ENCODE measurements around the gene NUP62. TPM values are rescaled to one million over a fixed set of nuclear protein-coding genes. Genes with fewer than 3 reads are reported as not detected.

NUP62 gene
- total RNA-seq, 1 donor from 2014 or later: 126 TPM

DNA sequence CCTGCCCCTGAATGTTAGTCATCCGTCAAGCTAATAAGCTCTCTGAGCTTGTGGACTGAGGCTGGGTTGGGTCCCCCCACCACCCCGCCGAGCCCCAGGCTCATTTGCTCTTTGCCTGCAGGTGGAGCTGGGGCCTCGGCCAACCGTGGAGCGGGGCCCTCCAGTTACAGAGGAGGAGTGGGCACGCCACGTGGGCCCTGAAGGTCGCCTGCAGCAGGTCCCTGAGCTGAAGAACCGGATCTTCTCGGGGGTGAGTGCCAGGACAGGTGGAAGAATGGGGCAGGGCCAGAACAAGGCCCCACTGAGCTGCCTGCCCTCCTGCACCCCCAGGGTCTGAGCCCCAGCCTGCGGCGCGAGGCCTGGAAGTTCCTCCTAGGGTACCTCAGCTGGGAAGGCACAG is 46.7 kb downstream of the NUP62 start:
- intact Hi-C loops (cut with micrococcal nuclease): no loop called here

DNA sequence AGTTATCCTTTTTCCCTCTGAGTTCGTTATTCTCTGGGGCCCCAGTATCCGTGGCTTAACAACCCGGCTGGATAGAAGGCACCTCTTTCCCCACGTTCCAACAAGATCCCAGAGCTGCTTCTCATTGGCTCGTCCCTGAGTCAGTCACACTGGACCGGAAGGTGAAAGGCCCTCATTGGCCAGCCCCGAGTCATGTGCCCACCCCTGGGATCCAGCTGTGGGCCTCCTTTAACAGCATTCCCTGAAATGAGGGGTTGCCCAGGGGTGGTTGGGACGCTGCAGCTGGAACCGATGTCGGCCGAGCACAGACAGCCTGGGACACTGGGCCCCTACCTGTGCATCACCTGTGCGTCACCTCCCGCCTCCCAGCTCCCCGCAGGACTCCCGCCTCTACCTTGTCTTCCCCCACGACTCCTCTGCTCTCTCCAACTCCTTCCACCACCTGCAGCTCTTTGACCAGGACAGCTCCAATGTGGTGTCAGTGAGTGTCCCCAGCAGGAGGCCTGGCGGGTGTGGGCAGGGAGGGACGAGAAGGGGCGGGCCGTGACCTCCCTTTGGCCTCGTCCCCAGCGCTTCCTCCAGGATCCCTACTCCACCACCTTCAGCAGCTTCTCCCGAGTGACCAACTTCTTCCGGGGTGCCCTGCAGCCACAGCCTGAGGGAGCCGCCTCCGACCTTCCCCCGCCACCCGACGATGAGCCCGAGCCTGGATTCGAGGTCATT is 47.5 kb downstream of the NUP62 start:
- intact Hi-C loops (cut with micrococcal nuclease): no loop called here

DNA sequence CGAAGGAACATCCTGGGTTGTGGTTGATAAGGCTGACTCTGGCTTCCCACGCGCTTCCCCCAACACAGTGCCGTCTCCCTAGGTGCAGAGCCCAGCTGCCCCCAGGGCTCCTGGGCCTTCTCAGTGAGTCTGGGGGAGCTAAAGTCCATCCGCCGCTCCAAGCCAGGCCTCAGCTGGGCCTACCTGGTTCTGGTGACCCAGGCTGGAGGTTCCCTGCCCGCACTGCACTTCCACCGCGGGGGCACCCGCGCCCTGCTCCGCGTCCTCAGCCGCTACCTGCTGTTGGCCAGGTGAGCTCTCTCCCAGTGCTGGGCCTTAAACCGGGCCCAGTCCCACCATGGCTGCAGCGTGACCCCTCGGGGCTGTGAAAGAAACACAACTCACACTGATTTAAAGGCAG is 48.1 kb downstream of the NUP62 start:
- intact Hi-C loops (cut with micrococcal nuclease): no loop called here

DNA sequence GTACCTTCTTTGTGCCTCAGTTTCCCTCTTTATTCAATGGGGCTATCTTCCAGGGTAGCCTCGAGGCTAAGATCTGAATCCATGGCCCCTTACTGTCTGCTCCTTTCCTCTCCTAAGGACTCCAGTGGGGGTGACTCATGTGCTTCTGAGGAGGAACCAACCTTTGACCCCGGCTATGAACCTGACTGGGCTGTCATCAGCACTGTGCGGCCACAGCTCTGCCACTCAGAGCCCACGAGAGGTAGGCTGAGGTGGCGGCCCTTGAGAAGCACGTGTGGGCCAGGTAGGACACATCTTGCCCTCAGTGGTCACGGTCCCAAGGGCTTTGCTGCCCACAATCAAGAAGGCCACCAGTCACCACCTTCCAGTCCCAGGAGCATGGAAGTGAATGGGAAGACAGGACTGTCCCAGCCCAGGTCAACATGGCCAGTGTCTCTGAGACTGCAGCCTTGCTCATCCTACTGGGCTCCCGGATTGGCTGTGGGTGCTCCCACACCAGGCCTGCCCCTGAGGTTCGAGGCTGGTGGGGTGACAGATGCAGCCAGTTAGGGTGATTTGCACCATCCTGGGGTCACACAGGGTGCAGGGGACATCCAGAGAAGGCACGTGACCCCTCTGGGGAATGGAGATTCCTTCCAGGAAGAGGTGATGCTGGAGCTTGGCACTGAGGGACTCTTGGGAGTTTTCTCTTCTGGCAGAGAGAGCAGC is 49.0 kb downstream of the NUP62 start:
- intact Hi-C loops (cut with micrococcal nuclease): no loop called here

DNA sequence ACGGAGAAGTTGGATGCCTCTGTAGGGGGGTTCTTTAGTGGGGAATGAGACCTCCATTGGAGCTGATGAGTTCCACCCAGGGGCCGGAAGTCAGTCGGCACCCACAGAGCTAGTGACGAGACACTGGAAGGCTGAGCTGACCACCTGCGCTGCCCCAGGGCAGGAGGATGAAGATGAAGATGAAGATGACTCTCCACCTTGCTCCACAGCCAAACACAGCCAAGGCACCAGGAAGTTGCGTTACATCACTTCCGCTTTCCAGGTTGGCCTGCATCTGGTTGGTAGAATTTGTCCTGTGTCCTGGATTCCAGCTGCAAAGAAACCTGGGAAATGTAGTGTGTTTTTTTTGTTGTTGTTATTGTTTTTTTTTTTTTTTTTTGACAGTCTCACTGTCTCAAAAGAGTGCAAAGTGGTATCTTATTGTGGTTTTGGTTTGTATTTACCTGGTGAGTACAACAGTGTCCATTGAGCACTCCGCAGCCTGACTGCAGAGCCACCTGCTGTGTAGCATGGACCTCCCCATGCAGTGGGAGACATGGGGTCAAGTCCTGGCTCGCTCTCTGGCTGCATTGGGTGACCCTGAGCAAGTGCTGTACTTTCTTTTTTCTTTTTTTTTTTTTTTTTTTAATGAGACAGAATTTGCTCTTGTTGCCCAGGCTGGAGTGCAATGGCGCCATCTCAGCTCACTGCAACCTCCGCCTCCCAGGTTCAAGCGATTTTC is 49.9 kb downstream of the NUP62 start:
- intact Hi-C loops (cut with micrococcal nuclease): loop anchor here (5.0 kb wide), 1 partner anchor 287 kb away; the partner anchor contains the start of gene PRR12

DNA sequence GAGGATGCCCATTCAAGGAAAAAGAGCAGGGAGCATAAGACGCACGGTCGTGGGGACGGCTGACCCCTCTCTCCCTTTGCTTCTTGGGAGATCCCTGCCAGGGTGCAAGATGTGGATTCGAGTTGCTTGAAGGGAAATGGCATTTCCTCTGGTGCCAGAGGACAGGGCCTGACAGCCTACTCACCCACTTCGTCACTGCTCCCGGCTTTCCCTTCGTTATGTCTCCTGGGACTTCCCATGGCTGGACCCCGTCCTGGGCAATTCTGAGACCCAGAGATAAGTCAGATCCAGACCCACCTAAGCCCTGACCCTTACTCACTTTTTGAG is 50.6 kb downstream of the NUP62 start:
- intact Hi-C loops (cut with micrococcal nuclease): loop anchor here (5.0 kb wide), 1 partner anchor 286 kb away; the partner anchor contains the start of gene PRR12

DNA sequence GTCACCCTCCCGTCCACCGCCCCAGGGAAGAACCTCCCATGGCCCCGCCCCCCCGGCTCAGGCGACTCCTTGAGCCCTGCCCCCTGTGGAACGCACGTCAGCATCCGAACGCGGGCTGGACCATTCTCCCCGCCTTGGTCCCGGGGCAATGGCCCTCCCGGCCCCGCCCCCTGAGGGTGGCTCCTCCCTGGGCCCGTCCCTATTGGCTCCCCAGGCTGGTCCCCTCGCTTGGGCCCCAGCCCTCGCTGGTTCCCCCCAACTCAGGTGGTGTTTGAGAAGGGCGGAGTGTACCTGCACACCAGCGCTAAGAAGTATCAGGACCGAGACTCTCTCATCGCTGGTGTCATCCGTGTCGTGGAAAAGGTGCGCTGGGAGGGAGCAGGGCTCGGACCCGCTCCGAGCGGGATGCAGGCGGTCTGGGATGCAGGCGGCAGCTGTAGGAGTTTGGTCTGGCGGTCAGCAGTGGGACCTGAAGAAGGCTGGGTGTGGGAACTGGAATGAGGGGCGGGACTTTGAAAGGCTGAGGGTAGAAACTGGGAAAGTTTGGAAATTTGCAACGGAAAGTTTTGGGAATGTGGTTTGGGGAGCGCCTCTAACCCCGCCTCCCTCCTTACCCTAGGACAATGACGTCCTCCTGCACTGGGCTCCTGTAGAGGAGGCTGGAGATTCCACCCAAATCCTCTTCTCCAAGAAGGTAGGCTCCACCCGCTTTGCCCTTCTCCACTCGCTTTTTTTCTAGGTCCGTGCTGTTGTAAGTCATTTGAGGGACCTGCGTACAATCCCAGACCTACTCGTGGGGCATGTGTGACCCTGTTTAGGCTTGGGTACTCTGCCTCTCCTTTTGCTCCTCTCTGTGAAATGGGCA is 51.2 kb downstream of the NUP62 start:
- intact Hi-C loops (cut with micrococcal nuclease): loop anchor here (1.0 to 5.0 kb wide), 9 partner anchors 9 to 381 kb away; partner anchors contain the start of genes ATF5, FUZ, NUP62 and PRR12

DNA sequence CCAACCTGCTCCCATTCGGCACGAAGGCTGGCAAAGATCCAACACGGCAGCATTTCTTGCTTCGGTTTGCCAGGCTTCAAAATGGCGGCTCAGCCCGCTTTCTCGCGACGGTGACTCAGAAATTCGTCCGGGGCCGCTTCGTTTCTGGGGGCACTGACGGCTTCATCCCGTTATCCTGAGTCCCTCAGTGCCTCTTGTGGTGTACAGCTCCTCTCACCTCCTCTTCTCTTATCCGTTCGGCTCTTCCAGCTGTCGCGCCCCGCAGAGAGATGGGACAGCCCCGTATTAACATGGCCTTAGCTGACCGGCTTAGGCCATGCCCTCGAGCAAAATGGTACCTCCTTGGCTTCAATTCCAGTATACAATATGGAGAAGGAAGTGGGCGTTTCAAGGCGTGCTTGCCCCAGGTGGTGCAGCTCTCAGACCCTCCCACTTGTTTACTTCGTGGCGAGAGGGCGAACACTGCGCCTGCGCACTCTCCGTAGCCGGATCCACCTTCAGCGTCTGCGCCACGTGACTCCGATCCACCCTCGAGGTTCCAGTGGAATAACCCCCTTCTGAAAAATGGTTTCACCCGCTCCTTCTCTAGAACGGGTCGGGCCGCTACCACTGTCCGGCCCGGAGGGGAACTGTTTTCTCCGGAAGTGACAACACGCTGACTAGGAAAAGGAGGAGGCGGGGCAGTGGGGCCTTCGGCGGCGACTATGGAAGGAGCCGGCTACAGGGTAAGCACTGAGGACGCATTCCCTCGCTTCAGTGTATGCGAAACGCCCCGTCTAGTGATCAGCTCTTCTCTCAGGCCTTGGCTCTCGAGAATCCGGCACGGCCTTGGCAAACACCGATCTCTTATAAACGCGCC is 52.1 kb downstream of the NUP62 start, which contains the start of the genes AKT1S1 and TBC1D17:
Gene AKT1S1 (minus strand): TSS at position 336 of the 859 bp plus-strand sequence. CDS start 4,060 bp downstream, outside the sequence.
Gene TBC1D17 (plus strand): TSS at position 683 of the 859 bp plus-strand sequence. CDS start 22 bp downstream, at position 705.
- intact Hi-C loops (cut with micrococcal nuclease): loop anchor here (1.0 to 5.0 kb wide), 9 partner anchors 8 to 380 kb away; partner anchors contain the start of genes ATF5, FUZ, NUP62 and PRR12

DNA sequence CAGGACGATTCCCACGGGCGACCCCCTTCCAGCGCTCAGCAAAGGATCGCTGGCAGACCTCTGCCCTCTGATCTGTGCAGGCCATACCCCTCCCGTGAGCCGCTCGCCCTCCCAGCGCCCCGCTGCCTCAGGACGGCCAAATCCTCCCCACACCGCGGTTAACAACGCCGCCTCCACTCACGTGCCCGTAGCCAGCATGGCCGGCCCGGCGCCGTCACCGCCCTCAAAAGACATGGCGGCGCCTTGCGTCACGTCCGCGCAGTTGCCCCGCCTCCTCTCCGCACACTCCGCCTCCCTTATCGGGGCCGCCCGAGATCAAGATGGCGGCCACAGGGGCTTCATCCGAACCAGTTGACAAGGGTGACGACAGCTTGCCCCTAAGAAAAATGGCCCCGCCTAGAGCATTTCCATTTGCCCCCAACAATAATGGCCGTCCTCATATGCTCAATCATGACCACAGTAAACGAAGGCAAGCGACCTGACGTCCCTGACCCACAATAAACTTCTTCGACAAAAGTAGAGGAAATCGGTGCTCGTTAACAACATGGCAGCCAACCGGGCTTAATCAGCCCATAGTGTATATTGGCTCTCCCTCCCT is 52.8 kb downstream of the NUP62 start:
- intact Hi-C loops (cut with micrococcal nuclease): loop anchor here (1.0 to 5.0 kb wide), 10 partner anchors 7 to 380 kb away; partner anchors contain the start of genes ATF5, FUZ, NUP62 and PRR12

DNA sequence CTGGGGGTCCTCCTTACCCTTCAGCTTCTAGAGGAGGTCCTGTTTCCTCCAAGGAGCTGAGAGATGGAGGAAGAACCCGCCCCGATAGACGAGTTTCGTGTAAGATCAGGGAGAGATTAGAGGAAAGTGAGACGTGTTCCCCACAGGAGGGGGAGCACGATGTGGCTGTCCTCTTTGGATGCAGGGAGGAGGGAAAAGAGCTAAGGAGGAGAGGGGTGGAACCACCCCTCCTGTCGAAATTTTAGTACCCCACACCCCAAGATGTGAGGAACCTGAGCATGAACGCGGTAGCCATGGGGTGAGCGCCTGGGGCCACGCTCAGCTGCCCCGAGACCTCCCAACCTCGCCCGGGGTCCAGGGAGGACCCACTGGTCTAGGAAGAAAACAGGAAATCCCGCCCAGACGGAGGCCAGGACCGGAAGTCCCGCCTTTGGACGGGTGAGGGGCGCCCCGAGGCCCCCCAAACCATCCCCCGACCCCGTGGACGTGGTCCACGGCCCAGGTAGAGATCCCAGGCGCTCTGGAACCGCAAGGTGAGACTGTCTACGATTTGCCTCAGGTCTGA is 53.4 kb downstream of the NUP62 start:
- intact Hi-C loops (cut with micrococcal nuclease): loop anchor here (1.0 to 5.0 kb wide), 4 partner anchors 26 to 379 kb away; partner anchors contain the start of genes PRR12, RPS11 and SCAF1

DNA sequence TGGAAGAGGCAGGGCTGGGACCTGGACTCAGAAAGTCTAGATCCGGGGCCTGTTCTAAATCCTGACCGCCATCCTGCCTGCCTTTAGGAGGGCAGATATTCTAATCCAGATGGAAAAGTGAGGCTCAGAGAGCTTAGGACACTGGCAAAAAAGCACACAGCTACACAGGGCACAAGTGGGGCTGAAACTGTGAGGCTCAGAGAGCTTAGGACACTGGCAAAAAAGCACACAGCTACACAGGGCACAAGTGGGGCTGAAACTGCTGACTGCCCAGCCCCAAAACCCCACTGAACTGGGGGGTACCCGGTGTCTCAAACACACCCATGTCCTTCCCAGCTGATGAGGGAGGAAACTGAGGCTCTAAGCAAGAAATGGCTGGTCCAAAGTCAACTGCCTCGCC is 54.1 kb downstream of the NUP62 start:
- intact Hi-C loops (cut with micrococcal nuclease): loop anchor here (5.0 kb wide), 1 partner anchor 283 kb away; the partner anchor contains the start of gene PRR12

DNA sequence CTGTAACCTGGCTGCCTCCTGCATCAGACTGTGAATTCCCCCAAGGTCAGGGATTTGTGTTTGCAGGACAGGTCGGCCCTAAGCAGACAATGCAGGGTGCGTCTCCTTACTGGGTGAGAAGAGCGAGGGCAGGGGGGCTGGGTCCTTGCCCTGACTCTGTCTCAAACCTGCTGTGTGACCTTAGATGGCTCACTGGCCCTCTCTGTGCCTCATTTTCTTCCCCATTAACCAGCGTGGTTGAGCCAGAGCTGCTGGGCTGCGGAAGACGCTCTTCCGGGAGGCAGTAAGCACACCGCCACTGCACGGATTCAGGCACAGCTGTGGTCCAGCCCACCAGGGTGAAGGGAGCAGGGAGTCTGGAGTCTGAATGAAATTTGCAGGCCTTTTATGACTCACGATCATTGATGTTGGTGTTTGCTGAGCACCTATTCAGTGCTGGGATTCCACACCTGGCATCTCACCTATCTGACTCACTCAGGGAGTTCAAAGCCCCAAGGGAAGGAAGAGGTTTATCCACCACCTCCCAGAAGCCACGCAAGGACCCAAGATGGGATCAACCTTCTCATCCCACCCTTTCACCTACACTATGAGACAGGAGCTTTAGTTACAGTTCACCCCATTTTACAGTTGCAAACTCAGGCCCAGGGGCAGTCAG is 54.7 kb downstream of the NUP62 start:
- intact Hi-C loops (cut with micrococcal nuclease): loop anchor here (5.0 kb wide), 1 partner anchor 282 kb away; the partner anchor contains the start of gene PRR12

DNA sequence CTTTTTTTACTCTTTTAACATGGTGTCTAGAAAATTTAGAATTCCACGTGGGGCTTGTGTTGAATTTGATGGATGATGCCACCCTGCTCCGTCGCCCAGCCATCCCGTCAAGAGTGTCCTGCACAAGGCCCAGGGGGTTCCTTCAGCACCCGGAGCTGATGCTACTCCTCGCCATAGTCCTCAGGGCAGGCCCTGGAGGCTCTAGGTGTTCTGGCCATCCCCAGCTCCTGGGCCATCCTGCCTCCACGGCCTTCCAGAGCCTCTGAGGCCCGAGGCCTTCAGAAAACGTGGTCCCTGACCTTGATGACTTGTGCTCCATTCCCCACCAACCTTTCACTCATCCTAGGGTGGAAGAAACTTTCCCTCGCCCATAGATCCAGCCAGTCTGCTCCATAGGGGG is 55.5 kb downstream of the NUP62 start:
- intact Hi-C loops (cut with micrococcal nuclease): no loop called here

DNA sequence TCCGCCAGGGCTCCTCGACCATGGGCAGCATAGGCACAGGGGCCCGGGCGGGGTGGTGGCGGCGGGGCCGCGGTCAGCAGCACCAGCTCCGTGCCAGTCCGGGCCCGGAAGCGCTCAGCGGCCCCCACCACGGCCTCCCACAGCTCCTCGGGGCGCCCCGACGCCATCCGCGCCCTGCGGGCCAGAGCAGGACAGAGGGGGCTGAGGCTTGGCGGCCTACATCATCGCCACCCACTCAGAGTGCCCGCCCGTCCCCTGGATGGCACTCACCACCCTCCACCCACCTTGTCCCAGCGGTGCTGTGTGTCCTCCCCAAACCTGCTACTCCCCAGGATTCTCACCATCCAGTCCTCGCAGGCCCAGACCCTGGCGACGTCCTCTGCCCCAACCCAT is 56.2 kb downstream of the NUP62 start:
- intact Hi-C loops (cut with micrococcal nuclease): no loop called here

DNA sequence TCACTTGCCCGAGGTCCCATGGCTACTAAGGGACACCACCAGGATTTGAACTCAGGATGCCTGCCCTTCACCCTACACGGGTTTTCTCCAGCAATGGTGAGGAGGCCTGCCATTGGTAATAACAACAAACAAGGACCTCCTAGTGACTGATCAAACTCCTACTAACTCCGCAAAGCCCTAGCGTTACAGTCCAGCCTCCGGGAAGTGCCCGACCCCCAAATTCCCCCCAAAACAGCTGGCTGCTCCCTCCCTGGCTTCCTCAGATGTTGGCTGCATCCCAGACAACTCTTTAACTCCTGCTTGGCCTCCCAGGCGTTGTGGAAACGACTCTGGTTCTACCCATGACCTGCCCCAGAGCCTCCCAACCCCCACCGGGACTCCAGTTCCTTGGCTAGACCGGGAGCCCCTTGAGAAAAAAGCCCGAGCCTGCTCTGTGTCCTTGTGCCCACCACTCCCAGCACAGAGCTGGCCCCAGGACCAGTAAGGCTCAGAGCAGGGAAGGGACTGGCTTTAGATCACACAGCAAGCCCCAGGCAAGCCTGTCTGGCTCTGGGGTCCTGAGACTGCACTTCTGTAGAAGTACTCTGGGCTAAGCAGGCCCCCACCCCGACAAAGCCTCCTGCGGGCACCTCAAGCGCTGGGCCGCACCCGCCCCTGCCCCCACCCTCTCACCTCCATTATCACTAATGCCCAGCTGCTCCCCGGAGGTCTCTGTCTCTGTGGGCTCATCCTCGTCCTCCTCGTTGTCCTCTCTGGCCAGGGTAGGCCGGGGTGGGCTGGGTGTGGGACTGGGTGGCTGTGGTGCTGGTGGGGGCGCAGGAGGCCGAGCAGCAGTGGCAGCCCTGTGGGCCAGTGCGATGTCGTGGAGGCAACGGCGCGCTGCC is 56.8 kb downstream of the NUP62 start:
- intact Hi-C loops (cut with micrococcal nuclease): no loop called here

DNA sequence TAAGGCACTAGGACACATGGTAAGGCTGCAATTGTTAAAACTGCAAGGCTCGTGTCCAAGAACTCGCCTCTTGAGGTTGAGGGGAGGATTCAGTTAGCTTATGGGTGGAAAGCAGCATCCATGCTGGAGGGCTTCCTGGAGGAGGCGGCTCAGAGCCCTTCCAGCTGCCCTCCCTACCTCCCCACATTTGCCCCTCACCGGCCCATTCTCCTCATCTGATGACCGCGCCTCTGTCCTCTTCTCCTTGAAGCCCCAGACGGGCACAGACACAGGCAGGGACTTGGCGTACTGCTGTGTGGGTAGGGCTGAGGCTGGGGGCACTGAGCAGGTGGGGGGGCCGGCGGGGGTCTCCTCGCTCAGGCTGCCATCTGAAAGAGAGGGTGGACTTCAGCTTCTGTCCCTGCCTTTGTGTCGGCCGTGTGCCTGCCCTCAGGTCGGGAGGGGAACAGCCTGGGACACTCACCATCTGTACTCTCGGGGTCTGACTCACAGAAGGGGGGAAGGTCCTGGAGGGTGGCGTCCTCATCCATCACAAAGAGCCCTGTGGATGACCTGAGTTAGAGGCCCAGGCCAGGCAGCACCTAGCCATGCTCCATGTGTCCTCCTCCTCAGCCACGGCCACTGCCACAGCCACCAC is 57.8 kb downstream of the NUP62 start:
- intact Hi-C loops (cut with micrococcal nuclease): no loop called here
